ENCODE data around the gene CNOT2.
"Not testable (repeated sequence)": the region's sequence is repeated elsewhere in the genome, so short reads cannot be mapped to it uniquely, and the experiment has no call there.

The CNOT2 gene

GRCh38 chr12:70292017-70292776, 49.0 kb downstream of the CNOT2 start:
- no peaks in the 10 kb centered on the region for H3K9me3 Mint-ChIP-seq
- no peak overlapping the region for H3K27ac Mint-ChIP-seq
- DNase-seq (ENCODE audit: low spot score in 2 of 2) (no peak), ATAC-seq (ENCODE audit: low read depth) (no peak)
- H3K36me3 Mint-ChIP-seq = peaks cover 28% of the 10 kb centered on the region
- H3K4me1 Mint-ChIP-seq = peaks cover 22% of the 10 kb centered on the region
- H3K4me3 Mint-ChIP-seq = no peak overlapping the region
- H3K27me3 Mint-ChIP-seq = no peaks in the 10 kb centered on the region

- Mint-ChIP-seq H3K4me1 (peaks cover 21% of the 10 kb centered on the region), H3K36me3 (peaks cover 34% of the 10 kb centered on the region), H3K27ac (peak overlapping the region; percentile 45)
- peak; percentile 47 for ATAC-seq (ENCODE audit: low read depth)
- H3K27me3 Mint-ChIP-seq; DNase-seq (ENCODE audit: low spot score in 2 of 2); H3K4me3 Mint-ChIP-seq; H3K9me3 Mint-ChIP-seq: not testable (repeated sequence)
Observed at GRCh38 chr12:70304684-70305555, 61.7 kb downstream of the CNOT2 start.

- DNase-seq (ENCODE audit: low spot score in 2 of 2) (no peak), ATAC-seq (ENCODE audit: low read depth) (no peak)
- Mint-ChIP-seq H3K27ac (no peak overlapping the region), H3K4me3 (no peak overlapping the region), H3K36me3 (peaks cover 35% of the 10 kb centered on the region), H3K9me3 (peaks cover 4% of the 10 kb centered on the region), H3K27me3 (no peaks in the 10 kb centered on the region), H3K4me1 (peaks cover 21% of the 10 kb centered on the region)
Observed at GRCh38 chr12:70305794-70306193, 62.6 kb downstream of the CNOT2 start.

- DNase-seq (ENCODE audit: low spot score in 2 of 2) (no peak), ATAC-seq (ENCODE audit: low read depth) (no peak)
- Mint-ChIP-seq H3K27me3 (no peaks in the 10 kb centered on the region), H3K4me3 (no peak overlapping the region), H3K9me3 (peaks cover 4% of the 10 kb centered on the region), H3K4me1 (peaks cover 20% of the 10 kb centered on the region), H3K36me3 (peaks cover 31% of the 10 kb centered on the region), H3K27ac (no peak overlapping the region)
Observed at GRCh38 chr12:70306676-70307075, 63.4 kb downstream of the CNOT2 start.

- no peak for ATAC-seq (ENCODE audit: low read depth)
- no peak overlapping the region for H3K27ac Mint-ChIP-seq
Observed at GRCh38 chr12:70307868-70308267, 64.6 kb downstream of the CNOT2 start.

GRCh38 chr12:70309348-70309747, 66.1 kb downstream of the CNOT2 start:
- Mint-ChIP-seq H3K4me3 (no peak overlapping the region), H3K9me3 (no peaks in the 10 kb centered on the region), H3K36me3 (peaks cover 19% of the 10 kb centered on the region), H3K27ac (no peak overlapping the region), H3K4me1 (peaks cover 22% of the 10 kb centered on the region), H3K27me3 (no peaks in the 10 kb centered on the region)
- DNase-seq (ENCODE audit: low spot score in 2 of 2) (no peak), ATAC-seq (ENCODE audit: low read depth) (no peak)

More at GRCh38 chr12:70307868-70308267, 64.6 kb downstream of the CNOT2 start:
- H3K9me3 Mint-ChIP-seq = peaks cover 4% of the 10 kb centered on the region
- H3K4me3 Mint-ChIP-seq = no peak overlapping the region
- peaks cover 26% of the 10 kb centered on the region for H3K36me3 Mint-ChIP-seq
- DNase-seq (ENCODE audit: low spot score in 2 of 2) = no peak
- no peaks in the 10 kb centered on the region for H3K27me3 Mint-ChIP-seq
- H3K4me1 Mint-ChIP-seq = peaks cover 20% of the 10 kb centered on the region

- ATAC-seq (ENCODE audit: low read depth) = no peak
- Mint-ChIP-seq H3K36me3 (peaks cover 11% of the 10 kb centered on the region), H3K9me3 (no peaks in the 10 kb centered on the region), H3K4me3 (no peak overlapping the region), H3K27ac (peak overlapping the region; percentile 7), H3K27me3 (no peaks in the 10 kb centered on the region), H3K4me1 (peaks cover 31% of the 10 kb centered on the region)
- DNase-seq (ENCODE audit: low spot score in 2 of 2) = no peak
Observed at GRCh38 chr12:70314145-70314544, 70.9 kb downstream of the CNOT2 start.

GRCh38 chr12:70317781-70318180, 74.5 kb downstream of the CNOT2 start:
- Mint-ChIP-seq H3K36me3 (peaks cover 13% of the 10 kb centered on the region), H3K4me3 (peak overlapping the region; percentile 8), H3K4me1 (peaks cover 36% of the 10 kb centered on the region), H3K27me3 (no peaks in the 10 kb centered on the region), H3K9me3 (no peaks in the 10 kb centered on the region), H3K27ac (no peak overlapping the region)
- ATAC-seq (ENCODE audit: low read depth) (peak; percentile 87), DNase-seq (ENCODE audit: low spot score in 2 of 2) (peak in 1 of 2 donors; percentile 12)

GRCh38 chr12:70319605-70320004, 76.4 kb downstream of the CNOT2 start:
- peaks cover 15% of the 10 kb centered on the region for H3K36me3 Mint-ChIP-seq
- no peaks in the 10 kb centered on the region for H3K9me3 Mint-ChIP-seq
- no peaks in the 10 kb centered on the region for H3K27me3 Mint-ChIP-seq
- no peak for DNase-seq (ENCODE audit: low spot score in 2 of 2)
- H3K4me3 Mint-ChIP-seq = no peak overlapping the region
- peaks cover 26% of the 10 kb centered on the region for H3K4me1 Mint-ChIP-seq
- H3K27ac Mint-ChIP-seq = no peak overlapping the region
- no peak for ATAC-seq (ENCODE audit: low read depth)

- Mint-ChIP-seq H3K36me3 (peaks cover 11% of the 10 kb centered on the region), H3K9me3 (no peaks in the 10 kb centered on the region), H3K27me3 (no peaks in the 10 kb centered on the region), H3K4me1 (peaks cover 21% of the 10 kb centered on the region), H3K27ac (no peak overlapping the region), H3K4me3 (no peak overlapping the region)
- DNase-seq (ENCODE audit: low spot score in 2 of 2) (no peak), ATAC-seq (ENCODE audit: low read depth) (no peak)
Observed at GRCh38 chr12:70321191-70321590, 78.0 kb downstream of the CNOT2 start.

- no peak overlapping the region for H3K4me3 Mint-ChIP-seq
- peaks cover 21% of the 10 kb centered on the region for H3K36me3 Mint-ChIP-seq
- peaks cover 8% of the 10 kb centered on the region for H3K4me1 Mint-ChIP-seq
Observed at GRCh38 chr12:70327541-70327940, 84.3 kb downstream of the CNOT2 start.

GRCh38 chr12:70329728-70330127, 86.5 kb downstream of the CNOT2 start:
- ATAC-seq (ENCODE audit: low read depth) (no peak), DNase-seq (ENCODE audit: low spot score in 2 of 2) (no peak)
- Mint-ChIP-seq H3K27ac (no peak overlapping the region), H3K4me3 (no peak overlapping the region), H3K27me3 (no peaks in the 10 kb centered on the region), H3K4me1 (peaks cover 6% of the 10 kb centered on the region), H3K36me3 (peaks cover 17% of the 10 kb centered on the region), H3K9me3 (peaks cover 2% of the 10 kb centered on the region)

More at GRCh38 chr12:70327541-70327940, 84.3 kb downstream of the CNOT2 start:
- Mint-ChIP-seq H3K9me3 (peaks cover 2% of the 10 kb centered on the region), H3K27ac (no peak overlapping the region), H3K27me3 (no peaks in the 10 kb centered on the region)
- DNase-seq (ENCODE audit: low spot score in 2 of 2) = no peak
- no peak for ATAC-seq (ENCODE audit: low read depth)

- no peak for DNase-seq (ENCODE audit: low spot score in 2 of 2)
- H3K4me1 Mint-ChIP-seq = peaks cover 3% of the 10 kb centered on the region
- no peak for ATAC-seq (ENCODE audit: low read depth)
- H3K27ac Mint-ChIP-seq = no peak overlapping the region
- peaks cover 21% of the 10 kb centered on the region for H3K36me3 Mint-ChIP-seq
- H3K4me3 Mint-ChIP-seq = no peak overlapping the region
- peaks cover 2% of the 10 kb centered on the region for H3K9me3 Mint-ChIP-seq
- no peaks in the 10 kb centered on the region for H3K27me3 Mint-ChIP-seq
Observed at GRCh38 chr12:70330158-70330557, 86.9 kb downstream of the CNOT2 start.

GRCh38 chr12:70332236-70332635, 89.0 kb downstream of the CNOT2 start:
- Mint-ChIP-seq H3K4me3 (no peak overlapping the region), H3K36me3 (peaks cover 19% of the 10 kb centered on the region), H3K9me3 (no peaks in the 10 kb centered on the region), H3K27ac (no peak overlapping the region), H3K4me1 (no peaks in the 10 kb centered on the region), H3K27me3 (no peaks in the 10 kb centered on the region)
- DNase-seq (ENCODE audit: low spot score in 2 of 2) = no peak
- ATAC-seq (ENCODE audit: low read depth) = no peak
